HG02870 (cell line): ENCODE results near the gene CIB4.

ENCODE experiments used
- ATAC-seq: cut with Tn5 transposase; IDR thresholded peaks from one replicate; pipeline ENCODE4 v1.9.1; 2021; ENCODE audit warnings: mild to moderate bottlenecking, moderate library complexity; ENCODE audit not compliant: unreplicated experiment

CIB4 gene

DNA sequence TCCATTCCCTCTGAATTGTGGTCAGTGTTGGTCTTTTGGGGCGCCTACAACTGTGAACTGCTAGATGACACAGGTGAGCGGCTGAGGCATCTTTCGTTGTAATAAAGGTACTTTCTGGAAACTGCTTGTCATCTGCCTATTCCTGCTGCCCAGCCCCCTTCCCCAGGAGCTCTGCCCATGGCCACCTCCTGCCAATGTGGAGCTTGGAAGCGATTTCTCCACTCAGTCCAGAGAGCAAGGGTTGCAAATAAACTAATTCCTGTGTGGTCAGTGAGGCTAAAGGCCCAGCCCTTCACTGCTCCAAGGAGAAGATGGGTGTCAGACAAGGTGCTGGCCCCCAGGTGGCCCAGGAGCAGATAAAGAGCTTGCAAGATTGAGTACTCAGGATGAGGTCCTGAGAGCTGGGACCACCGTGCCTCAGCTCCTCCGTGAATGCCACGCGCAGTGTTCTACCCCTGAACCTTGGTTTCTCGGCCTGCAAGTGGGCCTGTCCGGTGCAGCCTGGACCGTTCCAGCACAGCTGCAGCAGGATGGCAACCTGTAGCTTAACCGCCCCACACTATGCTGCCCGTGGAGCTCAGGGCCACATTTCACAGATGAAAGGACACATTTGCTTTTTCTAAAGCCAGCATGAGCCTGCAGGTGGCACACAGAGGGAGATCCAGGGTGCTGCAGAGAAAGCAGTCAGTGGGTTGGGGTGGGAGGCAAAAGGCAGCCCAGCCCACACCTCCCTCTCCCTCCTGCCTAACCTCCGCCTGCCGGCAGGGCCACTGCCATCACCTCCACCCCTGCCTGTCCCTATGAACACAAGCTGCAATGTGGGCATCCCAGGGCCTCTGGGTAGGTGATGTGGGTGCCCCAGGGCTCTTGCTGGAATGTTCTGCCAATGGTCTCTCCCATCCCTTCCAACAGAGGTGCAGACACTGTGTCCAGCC lies 84.6 kb downstream of the CIB4 start:
- ATAC-seq, result no peak

DNA sequence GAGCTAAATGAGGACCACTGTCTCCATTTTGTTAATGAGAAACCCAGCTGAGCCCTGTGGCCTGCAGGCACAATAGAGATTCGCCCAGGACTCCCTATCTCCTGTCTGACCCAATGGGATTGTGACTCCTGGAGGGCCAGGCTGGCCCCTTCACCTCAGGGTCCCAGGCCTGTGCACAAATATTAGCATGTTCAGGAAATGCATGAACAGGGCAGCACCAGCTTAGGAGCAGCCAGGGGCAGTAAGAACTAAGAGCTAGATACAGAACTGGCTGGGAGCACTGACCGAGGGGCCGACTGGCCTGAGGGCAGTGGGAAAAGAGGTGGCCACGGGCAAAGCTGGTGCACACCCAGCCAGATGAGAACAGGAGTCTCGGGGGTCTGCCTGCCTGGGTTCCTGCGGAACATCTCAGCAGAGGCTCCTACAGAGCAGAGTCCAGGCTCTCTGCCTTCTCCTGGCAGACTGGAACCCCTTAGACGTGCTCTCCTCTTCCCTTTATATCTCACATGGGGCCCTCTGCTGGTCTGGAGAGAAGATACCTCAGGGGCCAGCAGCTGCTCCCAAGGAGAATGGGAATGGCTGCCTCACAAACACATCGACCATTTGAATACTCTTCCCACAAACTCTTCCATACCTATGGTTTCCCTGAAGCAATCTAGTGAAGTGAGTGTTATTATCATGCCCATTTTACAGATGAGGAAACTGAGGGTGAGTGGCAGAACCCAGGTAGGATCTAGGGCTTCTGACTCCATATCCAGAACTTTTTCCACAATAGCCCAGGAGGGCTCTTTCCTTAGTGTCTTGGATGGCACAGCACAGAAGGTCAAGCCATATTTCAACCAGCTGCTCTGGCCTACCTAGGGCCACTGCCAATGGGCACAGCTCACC lies 85.7 kb downstream of the CIB4 start:
- no peak for ATAC-seq

DNA sequence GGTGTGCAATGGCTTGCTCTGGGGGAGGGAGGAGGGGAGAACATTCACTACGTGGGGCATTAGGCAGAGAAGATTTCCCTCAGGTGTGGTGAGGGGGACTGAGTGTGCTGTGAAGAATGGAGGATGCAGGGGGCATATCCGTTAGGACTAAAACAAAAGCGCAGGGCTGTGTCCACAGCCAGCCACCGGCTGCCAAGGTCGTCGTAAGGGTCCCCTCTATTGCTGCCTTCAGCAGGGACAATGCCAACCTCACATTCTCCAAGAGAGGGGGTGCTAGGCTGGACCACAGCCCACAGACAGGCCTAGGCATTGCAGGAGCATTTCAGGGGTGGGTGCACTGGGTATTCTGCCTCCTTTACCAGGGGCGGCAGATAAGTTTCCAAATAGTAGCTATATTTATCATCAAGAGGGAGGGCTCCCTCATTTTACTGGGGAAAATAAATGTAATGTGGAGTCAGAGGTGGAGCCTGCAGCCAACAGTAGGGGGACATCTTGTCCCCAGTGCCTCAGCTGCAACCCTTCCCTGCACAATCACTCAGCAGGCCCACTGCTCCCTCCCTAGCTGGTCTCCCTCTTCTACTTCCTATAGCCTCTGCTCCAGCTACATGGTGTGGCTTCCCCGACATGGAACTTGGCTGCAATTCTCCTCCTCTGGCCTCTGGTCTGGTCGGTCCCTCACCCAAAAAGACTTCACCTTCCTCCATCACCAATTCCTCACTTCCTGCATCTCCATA lies 88.4 kb downstream of the CIB4 start:
- ATAC-seq, result no peak

DNA sequence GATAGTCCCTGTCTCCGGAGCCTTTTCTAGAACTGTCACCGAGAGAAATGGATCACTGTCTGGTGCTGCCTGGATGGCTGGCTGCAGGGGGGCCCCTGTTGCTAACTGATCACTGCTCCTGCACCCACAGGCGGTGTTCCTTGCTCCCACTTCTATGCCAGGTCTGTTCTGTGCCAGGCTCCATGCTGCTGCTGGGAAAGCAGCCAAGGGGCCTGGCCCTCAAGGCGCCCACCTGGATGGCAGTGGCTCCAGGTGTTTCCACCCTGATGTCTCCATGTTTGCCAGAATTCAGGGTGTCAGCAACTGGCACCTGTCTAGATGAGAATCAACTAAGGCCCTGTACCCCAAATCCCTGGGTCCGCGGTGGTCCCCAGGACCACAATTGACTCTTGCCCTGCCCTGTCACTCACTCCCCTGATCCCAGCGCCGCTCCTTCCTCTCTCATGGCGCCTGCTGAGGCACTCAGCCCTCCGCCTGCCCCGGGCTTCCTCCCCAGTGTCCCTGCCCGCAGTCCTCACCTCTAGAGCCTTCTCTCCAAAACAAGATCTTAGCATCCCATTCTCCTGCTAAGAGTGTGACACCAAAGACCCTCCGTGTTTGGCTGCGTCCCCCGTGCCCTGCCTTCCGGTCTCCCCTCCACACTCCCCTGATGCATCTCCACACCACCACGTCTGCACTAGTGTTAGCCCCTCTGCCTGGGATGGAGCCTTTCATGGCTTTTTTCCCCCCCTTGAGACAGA lies 90.7 kb downstream of the CIB4 start:
- ATAC-seq, result no peak

DNA sequence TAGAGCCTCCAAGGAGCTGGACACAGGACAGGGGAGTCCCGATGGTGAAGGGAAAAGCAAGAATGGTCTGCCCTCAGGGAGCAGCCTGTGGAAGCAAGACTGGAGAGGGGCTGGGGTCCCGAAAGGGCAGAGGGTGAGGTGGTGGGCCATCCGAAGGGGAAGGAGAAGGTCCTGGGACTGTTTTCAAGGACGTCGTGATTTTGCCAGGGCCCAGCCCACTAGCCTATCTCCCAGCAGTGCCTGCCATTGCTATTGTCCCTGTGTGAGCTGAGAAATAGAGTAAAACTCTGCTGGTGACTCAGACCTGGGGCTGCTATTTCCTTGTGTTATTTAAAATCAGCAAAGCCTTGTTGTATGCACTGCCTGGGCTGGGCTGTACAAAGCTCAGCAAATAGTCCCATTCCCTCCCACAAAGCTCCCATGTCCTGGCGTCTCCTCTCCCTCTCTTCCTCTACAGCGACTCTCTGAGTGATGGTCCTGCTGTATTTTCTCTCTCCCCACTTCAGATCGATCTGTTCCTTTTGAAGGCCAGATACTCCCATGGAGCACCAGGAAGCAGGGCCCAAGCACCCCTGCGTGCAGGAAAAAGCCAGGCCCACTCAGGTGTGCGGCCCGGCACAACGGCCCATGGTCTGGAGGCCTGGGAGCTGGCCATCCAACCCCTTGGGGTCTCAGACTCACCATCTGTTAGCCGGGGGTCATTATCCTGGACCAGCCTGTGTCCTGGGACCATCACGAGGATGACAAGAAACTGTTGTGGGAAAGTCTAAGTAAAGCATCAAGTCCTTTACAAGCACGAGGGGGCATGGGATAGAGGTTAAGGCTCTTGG lies 98.3 kb downstream of the CIB4 start:
- ATAC-seq, result no peak

DNA sequence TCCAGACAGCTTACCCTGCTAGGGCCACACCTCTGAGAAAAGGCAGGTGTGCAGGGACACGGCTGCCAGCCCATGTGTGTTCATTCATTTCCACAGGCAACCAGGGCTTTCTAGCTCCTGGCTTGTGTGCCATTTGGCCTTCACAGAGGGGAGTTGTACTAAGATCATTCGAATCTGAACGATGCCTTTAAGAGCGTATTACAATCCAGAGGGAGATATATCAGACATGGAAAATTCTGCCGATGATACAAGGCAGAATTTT lies 99.0 kb downstream of the CIB4 start:
- ATAC-seq, result no peak

DNA sequence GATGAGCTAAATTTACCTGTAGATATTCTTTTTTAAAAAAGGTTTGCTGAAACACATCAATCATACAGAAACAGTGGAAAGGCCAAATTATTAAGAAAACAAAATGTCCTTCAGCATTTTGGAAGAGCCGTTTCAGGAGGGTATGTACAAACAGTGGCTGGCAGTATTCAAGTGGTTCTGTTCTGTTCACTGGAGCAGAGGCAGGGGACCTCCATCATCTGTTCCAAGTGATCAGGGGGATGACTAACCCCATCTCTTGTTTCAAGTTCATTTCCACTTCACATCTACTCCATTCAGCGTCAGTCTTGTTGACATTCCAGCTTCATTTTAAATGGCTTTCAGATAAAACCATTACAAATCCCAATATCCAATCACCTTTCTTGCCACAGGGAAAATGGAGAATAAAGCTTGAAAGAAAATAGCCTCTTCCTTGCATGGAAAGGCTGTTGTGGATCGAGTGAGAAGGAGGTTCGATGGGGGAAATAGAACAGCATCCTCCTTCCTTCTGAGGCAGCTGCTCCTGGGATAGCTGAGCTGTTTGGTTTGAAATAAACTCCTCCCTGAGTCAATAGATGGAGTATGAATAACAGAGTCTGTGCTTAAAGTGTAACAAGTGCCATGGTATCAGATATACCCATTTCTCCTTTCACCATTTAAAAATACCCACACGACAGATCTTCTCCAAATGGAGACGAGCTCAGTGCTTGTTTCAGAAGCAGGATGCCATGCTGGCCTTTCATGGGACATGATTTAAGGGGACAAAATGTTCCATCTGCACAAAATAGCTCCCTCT lies 99.6 kb downstream of the CIB4 start:
- no peak for ATAC-seq

DNA sequence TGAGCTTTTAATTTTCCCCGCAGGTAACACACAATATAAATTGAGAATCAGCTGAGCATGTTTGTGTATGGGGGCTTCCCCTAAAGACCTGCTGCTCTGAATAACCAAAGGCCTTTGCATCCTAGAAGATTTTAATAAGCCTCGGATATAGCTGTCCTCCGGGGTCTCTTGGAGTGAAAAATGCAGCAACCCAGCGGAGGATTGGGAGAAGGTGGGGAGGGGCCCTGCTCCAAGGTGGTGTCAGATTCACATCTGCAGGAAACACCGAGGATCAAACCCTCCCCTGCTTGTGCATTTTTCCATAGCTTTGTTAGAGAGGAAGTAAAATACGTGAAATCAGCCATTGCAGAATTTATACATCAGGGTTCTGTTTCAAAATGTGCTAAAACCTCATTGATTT lies 100.2 kb downstream of the CIB4 start:
- no peak for ATAC-seq

DNA sequence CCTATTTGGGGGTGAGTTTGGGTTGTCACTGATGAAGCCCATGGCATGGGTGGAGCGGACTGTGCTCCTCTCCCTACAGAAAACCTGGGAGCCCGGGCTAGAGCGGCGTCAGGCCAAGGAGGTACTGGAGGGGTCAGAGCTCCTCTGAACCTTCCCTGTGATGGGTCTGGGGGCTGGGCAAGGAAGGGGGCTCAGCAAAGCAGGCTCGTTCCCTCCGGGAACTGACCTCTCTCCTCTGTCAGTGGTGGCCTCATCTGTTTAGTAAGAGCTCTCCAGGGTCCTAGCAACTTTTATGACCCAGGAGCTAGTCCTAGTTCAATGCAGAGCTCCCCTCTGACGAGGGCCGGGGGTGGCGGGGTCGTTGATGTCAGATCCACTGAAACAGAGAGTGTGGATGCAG lies 100.9 kb downstream of the CIB4 start:
- no peak for ATAC-seq

DNA sequence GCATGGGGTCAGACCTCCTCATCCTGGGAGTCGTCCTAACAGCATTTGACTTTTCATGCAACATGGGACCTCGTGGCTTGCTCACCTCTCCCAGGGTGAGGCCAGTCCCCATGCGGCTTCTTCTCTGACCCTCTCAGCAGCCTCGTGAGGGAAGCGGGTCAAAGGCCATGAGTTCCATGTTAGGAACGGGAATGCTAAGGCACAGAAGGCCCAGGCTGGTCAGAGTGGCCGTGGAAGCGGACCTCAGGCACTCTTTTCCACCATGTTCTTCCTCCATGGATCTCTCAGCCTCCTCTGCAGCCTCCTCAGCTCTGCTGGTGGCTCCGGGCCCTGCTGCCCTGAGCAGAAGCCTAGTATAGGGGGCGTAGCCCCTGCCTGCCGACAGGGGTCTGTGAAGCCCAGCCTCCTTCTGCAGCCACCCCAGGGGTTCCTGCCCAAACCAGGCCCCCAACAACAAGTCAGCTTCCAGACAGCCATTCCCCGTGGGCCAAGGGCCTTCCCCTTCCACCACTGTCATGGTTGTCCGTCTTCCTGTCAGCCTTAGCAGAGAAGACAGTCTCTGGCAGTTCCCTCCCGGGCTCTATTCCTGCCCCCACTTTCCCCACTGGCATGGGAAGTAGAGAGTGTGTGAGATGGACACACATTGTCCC lies 103.2 kb downstream of the CIB4 start:
- ATAC-seq, result no peak

DNA sequence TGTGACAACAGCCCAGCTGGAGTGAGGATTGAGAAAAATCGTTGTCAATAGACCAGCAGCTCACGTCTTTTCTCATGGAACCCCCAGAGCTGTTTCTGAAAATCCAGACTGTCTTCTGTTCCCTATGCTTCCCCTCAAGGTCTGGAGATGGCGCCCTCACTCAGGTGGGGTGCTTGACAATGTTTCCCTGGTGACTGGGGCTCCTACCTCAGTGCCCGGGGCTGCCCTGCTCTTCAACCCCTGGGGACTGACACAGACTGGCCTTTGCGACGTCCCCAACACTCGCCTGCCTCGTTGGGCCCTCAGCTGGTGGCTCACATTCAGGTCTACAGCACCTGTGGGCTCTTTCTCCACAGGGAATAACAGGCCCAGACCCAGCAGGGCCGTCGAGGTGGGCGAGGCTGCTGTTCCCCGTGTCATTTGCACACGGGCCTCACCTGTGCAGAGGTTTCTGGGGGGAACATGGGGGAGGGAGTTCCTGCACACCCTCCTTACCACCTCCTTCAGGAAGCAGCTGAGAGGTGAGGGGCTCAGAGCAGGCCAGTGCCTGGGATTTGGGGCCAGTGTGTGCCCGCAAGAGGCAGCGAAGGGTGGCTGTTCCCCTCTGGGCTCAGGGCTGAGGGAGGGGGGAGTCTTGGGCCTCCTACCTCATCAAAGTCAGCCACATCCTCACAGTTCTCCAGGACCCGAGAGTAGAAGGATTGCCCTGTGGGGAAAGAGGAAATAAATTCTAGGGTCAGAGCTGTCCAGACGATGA lies 103.9 kb downstream of the CIB4 start:
- no peak for ATAC-seq

DNA sequence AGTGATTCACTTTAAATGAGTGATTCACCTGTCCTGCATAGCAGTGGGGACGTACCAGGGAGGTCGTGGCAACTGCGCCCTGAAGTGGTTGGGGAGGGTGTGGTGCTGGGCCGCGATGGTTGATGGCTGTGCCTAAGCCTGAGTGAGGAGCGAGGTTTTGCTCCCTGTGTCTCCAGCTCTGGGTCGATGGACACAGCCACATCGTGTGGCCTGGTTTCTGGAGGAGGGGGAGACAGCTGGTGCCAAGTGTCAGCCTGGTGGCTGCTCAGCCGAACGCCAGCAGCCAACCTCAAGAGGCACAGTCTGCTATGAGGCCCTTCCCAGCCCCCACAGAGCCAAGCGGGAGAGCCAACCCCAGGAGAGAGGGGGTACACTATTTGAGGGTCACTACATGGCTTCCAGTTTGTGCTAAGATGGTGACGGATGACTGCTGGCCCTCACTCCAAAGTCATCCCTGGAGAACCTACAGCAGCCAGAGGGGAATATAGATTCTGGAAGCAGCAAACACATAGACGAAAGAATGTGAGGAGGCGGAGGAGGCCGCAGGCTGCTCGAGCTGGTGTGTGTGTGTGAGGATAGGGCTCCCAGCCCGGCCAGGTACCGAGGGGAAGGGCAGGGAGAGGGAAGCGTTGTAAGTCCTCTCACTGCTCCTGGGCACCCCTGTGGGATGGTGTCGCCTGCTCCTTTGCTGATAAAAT lies 104.6 kb downstream of the CIB4 start:
- ATAC-seq, result no peak

DNA sequence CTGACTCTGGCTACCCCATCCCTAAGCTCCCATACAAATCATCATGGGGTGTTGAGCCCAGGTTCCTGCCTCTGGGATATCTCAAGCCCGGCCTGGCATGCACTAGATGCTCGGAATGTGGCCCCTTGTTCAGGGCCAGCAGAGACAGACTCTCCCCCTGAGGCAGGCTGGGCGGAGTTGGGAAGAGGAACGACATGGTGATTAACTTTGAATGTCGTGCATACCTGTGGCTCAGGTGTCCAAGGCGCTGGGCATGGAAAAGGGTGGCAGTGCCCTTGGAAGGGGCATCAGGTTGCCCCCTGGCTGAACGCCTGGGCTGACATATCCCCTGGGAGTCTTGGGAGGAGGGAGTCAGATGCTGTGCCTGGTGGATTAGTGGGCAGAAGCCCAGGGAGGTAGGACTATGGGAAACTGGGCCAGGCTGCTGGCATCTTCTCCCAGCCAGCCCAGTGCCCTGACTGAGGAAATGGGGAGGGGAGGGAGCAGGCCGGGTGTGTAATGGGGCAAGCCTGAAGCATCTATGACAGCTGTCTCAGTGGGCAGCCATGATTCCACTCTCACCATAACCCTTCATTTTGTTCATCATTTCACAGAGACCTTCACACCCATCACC lies 105.4 kb downstream of the CIB4 start:
- no peak for ATAC-seq

DNA sequence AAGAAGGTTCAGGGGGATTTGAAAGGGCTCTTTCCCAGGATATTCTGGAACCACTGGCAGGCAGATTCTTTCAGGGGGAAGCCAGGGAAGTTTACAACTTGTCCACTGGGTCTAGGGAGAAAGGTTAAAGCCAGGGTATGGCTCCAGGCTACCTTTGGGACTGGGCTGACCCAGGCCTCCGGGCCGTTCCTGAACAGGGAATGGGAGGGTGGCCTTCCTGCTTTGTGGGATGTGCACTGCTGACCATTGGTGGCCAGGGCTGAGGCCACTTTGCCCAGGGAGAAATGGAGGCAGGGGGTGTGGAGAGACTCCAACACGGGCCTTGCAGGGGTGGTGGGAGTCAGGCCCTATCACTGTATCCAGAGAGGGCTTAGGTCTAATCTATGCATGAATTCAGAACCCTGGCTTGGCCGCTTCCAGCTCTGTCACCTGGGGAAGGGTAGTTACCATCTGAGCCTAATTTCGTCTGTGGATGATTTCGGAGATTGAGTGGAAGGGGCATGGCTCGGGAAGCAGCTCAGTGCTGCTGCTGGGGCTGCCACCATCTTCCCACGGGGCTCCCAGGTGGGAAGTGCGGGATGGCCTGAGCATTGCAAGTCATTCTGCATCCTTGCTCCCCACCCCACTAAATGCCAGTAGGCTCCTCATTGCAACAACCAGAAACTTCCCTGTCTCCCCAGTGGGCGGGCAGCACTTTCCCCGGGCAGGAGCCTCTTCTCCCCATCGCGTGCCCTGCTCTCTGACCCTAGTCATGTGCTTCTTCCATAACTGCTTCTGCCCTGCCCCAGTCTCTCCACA lies 106.1 kb downstream of the CIB4 start:
- no peak for ATAC-seq

DNA sequence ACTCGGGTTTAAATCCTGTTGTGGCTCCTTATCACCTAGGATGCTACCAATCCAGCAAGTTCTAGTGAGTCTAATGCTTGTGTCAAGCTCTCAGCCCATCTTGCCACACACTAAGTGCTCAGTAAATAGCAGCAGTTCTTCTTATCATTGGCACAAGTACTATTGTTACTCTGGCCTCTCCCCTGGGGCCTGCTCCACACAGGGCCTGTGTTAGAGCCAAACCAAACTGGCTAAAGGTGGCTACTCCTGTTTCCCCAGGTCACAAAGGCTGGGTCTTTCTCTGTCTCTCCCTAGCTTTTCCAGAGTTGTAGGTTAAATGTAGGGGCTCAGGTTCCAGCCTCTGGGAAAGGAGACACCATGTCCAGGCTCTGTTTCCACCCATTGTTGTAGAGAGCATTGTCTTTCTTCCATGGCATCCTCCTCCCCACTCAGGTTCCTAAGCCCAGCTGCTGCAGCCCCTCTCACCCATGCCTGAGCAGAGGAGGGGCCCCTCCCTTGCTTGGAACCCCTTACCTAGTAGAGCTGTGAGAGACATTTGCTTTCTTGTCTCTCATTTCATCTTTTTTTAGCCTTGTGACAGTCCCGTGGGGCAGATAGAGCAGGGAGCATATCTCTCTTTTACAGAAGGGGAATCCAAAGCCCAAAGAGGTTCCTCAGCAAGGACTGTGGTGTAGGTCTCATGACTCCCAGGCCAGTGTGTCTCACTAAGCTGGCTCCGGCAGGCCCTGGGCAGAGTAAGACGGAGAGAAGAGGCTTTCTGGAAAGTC lies 106.9 kb downstream of the CIB4 start:
- ATAC-seq, result no peak
